Measurements from ENCODE around the gene BCAS1.
"Not testable (repeated sequence)": the region's sequence is repeated elsewhere in the genome, so short reads cannot be mapped to it uniquely, and the experiment has no call there.

The BCAS1 gene

GRCh38 chr20:53983401-53983800, 87.0 kb downstream of the BCAS1 start:
- no peak for DNase-seq (ENCODE audit: low read depth)

- DNase-seq (ENCODE audit: low read depth): no peak
These were observed 87.8 kb downstream of the BCAS1 start for GRCh38 chr20:53982624-53983023.

GRCh38 chr20:53981752-53982437, 88.5 kb downstream of the BCAS1 start:
- DNase-seq (ENCODE audit: low read depth): no peak

GRCh38 chr20:53981130-53981529, 89.3 kb downstream of the BCAS1 start:
- no peak for DNase-seq (ENCODE audit: low read depth)

GRCh38 chr20:53980031-53980465, 90.3 kb downstream of the BCAS1 start:
- DNase-seq (ENCODE audit: low read depth): no peak

GRCh38 chr20:53978497-53978896, 91.9 kb downstream of the BCAS1 start:
- DNase-seq (ENCODE audit: low read depth): no peak

- no peak for DNase-seq (ENCODE audit: low read depth)
These were observed 93.0 kb downstream of the BCAS1 start for GRCh38 chr20:53977391-53977790.

GRCh38 chr20:53975761-53976160, 94.6 kb downstream of the BCAS1 start:
- no peak for DNase-seq (ENCODE audit: low read depth)

GRCh38 chr20:53974785-53975555, 95.4 kb downstream of the BCAS1 start:
- no peak for DNase-seq (ENCODE audit: low read depth)

- DNase-seq (ENCODE audit: low read depth): not testable (repeated sequence)
These were observed 96.5 kb downstream of the BCAS1 start for GRCh38 chr20:53973882-53974281.

- DNase-seq (ENCODE audit: low read depth): no peak
These were observed 98.2 kb downstream of the BCAS1 start for GRCh38 chr20:53972179-53972578.

GRCh38 chr20:53971096-53971683, 99.2 kb downstream of the BCAS1 start:
- DNase-seq (ENCODE audit: low read depth): no peak

- DNase-seq (ENCODE audit: low read depth): no peak
These were observed 100.2 kb downstream of the BCAS1 start for GRCh38 chr20:53970232-53970631.

- no peak for DNase-seq (ENCODE audit: low read depth)
These were observed 102.9 kb downstream of the BCAS1 start for GRCh38 chr20:53967527-53967926.

- DNase-seq (ENCODE audit: low read depth): no peak
These were observed 103.5 kb downstream of the BCAS1 start for GRCh38 chr20:53966774-53967398.

GRCh38 chr20:53964501-53965253, 105.7 kb downstream of the BCAS1 start:
- no peak for DNase-seq (ENCODE audit: low read depth)

GRCh38 chr20:53964067-53964466, 106.3 kb downstream of the BCAS1 start:
- no peak for DNase-seq (ENCODE audit: low read depth)

GRCh38 chr20:53963635-53964034, 106.8 kb downstream of the BCAS1 start:
- DNase-seq (ENCODE audit: low read depth): no peak

- no peak for DNase-seq (ENCODE audit: low read depth)
These were observed 108.0 kb downstream of the BCAS1 start for GRCh38 chr20:53962388-53962787.

GRCh38 chr20:53961527-53961926, 108.9 kb downstream of the BCAS1 start:
- DNase-seq (ENCODE audit: low read depth): no peak

- no peak for DNase-seq (ENCODE audit: low read depth)
These were observed 109.7 kb downstream of the BCAS1 start for GRCh38 chr20:53960579-53961272.
